Posterior vena cava (tissue), 2 donors: ENCODE measurements around the gene DLG2. TPM values are rescaled to one million over a fixed set of nuclear protein-coding genes. Genes with fewer than 3 reads are reported as not detected.
"Not testable (repeated sequence)": the region's sequence is repeated elsewhere in the genome, so short reads cannot be mapped to it uniquely, and the experiment has no call there.

Source experiments
- DNase-seq: peaks from one replicate; pipeline ENCODE4 v3.0.0-alpha.2; 2020; ENCODE audit warnings: low spot score
- intact Hi-C, 2 donors: fragments of 100-400 bp; cut with DNase I; formaldehyde crosslinking; loops; one replicate each; pipeline versions ENCODE4 v1.14.1 to v1.14.2; 2022 to 2023
- total RNA-seq, 2 donors: library from RNA; stranded (reverse); fragmentation: NEBNext Ultra II Directional; extraction: Animal tissue kit (Norgen Biotek cat#: 25700); gene quantifications; one replicate each; pipeline ENCODE4 v1.2.1, GENCODE V29; 2021
- donor health status: DM: yes; HTN: yes; CAD: no.
- donor health status: DM: yes; HTN: yes; CAD: no.

DLG2 gene
- total RNA-seq, 2 donors from 2014 or later: 17.2 to 20.5 TPM

DNA sequence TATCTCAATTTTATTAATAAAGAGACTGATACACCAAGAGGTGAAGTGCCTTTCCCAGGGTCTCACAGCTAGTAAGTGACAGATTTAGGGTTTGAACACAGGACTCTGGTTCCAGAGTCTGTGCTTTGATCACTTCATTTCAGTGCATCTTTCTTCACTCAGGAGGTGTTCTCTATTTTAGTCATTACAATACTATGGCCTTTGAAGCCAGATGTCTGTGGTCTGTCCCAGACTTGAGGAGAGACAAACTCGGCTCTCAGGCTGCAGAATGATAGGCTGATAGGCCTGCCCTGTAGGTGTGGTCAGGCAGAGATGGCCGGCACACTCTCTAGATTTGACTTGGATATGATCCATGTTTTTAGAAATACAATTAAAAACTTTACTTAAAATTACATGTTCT, 1862.5 kb downstream of the DLG2 start:
- no peak for DNase-seq
- intact Hi-C loops: loop anchor here in 1 of 2 donors (5.0 kb wide), 1 partner anchor 1433 kb away; no protein-coding TSS in a partner anchor

DNA sequence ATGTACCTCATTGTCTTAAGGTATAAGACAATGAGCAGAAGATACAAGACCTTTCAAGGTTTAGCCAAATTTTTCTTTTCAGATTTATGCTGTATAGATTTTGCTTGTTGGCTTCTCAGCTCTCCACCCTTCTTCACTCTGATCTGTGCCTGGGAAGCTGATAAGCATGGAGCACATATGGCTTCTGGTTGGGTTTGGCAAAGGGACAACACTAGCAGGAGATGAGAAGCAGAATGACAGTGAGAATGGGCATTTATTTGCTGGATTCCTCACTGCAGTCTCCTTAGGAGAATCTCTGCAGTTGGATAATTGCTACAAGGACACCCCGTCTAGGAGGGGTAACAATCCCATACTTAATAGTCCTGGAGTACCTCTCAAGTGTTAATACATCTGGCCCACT, 1866.2 kb downstream of the DLG2 start:
- intact Hi-C loops: no loop called here
- DNase-seq: no peak

DNA sequence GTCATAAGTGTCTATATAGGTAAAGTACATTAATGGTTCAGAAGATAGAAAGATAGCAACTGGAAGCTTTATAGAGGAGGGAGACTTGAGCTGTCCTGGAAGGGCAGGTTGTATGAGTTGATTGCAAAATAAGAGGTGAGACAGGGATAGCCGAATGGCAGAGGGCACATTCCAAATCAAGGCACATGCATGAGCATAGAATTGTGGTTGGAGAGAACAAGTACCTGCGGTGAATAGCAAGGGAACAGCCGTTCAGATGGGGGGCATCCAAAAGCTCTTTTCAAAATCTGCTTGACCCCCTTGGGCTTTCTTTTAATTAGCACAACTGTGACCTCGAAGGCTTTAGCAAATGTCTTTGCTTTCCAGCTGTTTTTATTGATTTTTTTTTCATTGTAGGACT, 1868.0 kb downstream of the DLG2 start:
- intact Hi-C loops: no loop called here
- DNase-seq: no peak

DNA sequence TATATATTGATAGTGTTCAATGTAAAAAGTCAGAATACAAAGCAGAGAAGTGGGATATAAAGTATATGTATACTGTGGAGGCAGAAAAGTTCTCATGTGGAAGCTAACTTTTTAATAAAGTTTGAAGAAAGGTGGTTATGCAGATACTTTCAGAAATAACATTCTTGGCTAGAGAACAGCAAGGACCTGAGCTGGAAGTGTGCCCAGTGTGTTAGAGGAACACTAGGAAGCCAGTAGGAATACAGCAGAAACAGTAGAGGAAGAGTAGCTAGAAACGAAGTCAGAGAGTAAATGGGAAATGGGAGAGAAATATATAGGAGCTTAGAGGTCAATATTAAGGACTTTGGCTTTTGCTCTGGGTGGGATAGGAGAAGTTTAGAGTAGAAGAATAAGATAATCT, 1876.1 kb downstream of the DLG2 start:
- DNase-seq: no peak
- intact Hi-C loops: no loop called here

DNA sequence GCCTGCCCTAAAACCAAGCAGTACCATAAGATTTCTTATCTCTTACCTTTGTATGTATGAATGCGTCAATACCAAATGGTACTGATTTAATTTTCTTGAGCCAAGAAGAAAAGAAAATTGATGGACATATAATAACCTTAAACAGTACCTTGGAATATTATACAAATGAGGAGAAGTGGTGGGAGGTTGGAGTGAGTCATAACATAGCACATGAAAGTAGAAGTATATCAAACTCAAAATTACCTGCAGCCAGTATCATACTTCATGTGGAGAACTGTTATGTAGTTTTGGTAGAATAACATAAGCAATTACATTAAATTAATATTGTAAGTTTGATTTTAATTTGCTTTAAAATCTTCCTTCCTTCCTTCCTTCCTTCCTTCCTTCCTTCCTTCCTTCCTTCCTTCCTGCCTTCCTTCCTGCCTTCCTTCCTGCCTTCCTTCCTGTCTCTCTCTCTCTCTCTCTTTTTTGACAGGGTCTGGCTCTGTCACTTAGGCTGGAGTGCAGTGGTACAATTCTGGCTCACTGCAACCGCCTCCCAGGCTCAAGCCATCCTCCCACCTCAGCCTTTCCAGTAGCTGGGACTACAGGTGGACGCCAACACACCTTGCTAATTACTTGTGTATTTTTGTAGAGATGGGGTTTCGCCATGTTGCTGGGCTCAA, 1880.1 kb downstream of the DLG2 start:
- DNase-seq: no peak

DNA sequence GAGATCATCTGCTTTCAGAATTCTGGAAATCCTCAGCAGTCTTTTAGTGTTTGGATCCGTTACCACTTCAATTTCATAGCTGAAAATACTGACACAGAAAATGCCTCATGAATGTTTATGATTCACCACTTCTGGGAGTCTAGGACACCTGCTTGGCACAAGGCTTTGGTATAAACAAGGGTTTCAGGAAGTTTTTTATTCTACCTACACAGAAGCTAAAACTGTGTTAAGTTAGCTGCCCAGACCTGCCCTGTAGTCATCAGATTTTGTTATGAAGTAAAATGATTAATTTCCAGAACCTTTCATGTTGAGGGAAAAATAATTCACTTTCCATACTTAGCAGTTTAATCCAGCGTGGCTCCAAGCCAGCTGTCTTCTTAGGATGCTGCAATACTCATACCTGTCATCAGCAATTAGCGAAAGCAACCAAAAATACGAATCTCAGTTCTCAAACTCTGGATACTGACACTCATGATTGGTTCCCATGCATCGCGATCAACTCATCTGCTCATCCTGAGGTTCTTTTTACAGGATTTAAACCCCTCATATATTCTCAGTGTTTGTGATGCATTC, 1882.4 kb downstream of the DLG2 start:
- intact Hi-C loops: no loop called here
- DNase-seq: no peak

More for the DNA sequence above, 1880.1 kb downstream of the DLG2 start:
- intact Hi-C loops: no loop called here

DNA sequence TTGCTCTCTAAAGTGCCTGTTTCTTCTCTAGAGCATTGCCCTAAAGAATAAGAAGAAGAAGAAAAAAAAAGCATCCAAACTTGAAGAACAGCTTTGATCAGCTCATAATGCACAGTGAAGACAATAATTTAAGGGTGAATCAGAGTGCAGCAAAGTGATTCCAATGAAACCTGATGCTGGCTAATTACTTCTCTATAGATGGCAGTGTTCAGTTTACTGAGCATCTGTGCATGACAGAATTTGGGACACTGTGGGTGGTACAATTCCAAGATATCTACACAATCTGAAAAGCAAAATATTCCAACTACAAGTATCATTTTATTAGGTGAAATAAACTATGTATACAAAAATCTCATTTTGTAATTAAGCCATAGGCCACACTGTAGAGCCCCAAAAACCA, 1890.5 kb downstream of the DLG2 start:
- intact Hi-C loops: no loop called here
- no peak for DNase-seq

DNA sequence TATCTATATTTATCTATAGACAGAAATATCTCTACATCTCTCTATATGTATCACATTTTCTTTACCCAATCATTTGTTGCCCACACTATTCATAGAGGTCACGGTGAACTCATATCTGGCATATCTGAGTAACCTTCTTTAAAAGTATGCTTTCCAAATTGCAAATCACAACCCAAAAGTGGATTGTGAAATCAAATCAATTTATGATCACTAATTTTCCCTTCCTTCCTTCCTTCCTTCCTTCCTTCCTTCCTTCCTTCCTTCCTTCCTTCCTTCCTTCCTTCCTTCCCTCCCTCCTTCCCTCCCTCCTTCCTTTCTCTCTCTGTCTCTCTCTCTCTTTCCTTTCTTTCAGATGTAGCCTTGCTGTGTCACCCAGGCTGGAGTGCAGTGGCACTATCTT, 1893.0 kb downstream of the DLG2 start:
- DNase-seq: no peak

DNA sequence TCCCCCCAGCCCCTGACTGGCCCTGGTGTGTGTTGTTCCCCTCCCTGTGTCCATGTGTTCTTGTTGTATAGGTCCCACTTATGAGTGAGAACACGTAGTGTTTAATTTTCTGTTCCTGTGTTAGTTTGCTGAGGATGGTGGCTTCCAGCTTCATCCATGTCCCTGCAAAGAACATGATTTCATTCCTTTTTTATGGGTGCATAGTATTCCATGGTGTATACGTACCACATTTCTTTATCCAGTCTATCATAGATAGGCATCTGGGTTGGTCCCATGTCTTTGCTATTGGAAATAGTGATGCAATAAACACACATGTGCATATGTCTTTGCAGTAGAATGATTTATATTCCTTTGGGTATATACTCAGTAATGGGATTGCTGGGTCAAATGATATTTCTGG, 1895.9 kb downstream of the DLG2 start:
- DNase-seq, intact Hi-C loops: not testable (repeated sequence)

More for the DNA sequence above, 1893.0 kb downstream of the DLG2 start:
- intact Hi-C loops: no loop called here

DNA sequence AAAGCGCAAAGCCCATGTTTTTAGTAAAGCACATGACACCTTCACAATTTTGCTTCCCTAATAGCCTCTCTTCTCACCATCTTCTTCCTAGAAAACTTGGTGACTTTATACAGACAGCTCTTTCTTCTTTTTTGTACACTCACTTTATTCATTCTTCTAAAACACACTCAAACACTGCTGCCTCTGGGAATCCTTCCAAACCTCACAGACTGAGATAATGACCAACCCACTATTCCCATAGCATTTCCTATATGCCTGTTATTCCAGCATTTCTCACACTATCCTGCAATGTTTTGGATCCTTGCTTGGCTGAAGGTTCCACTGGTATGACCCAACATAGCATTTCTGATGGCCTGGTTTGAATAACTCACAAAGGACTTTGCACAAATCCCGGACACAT, 1898.9 kb downstream of the DLG2 start:
- intact Hi-C loops: loop anchor here in 1 of 2 donors (10.0 kb wide), 1 partner anchor 433 kb away; no protein-coding TSS in a partner anchor
- no peak for DNase-seq

DNA sequence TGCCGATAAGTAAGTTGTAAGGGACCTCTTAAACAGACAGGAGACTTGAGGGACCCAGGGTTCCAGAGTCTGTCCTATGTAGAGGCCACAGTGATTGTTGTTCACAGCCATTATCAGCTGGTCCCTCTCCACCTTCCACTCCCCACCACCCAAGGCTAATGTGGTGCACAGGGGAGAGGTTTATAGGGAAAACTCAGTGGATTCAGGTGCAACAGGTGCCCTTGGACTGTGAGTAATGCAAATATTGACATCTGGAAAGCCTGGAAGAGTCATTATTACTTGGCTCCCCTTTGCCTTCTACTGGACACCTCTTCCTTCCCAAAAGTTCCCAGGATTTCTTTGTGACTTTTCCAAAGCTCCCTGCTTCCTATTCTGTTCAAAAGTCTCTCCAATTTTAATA, 1899.9 kb downstream of the DLG2 start:
- intact Hi-C loops: loop anchor here in 1 of 2 donors (10.0 kb wide), 1 partner anchor 432 kb away; no protein-coding TSS in a partner anchor
- no peak for DNase-seq

DNA sequence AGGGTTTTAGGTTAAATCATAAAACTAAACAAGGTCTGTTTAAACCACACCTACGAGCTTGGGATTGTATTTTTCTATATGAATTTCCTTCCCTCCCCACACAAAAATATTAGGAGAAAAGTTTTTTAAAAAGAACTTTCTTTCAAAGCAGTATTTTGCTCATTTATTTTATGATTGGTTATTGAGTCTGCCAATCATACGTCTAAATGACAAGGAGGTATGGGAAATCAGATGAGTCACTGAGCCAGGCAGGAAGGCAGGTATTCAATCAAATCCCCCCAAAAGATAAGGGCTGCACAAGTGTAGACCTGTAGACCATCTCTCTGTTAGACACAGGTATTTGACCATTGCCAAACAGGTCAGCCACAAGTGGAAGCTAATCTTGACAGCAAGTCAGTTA, 1900.8 kb downstream of the DLG2 start:
- intact Hi-C loops: loop anchor here in 1 of 2 donors (10.0 kb wide), 1 partner anchor 432 kb away; no protein-coding TSS in a partner anchor

DNA sequence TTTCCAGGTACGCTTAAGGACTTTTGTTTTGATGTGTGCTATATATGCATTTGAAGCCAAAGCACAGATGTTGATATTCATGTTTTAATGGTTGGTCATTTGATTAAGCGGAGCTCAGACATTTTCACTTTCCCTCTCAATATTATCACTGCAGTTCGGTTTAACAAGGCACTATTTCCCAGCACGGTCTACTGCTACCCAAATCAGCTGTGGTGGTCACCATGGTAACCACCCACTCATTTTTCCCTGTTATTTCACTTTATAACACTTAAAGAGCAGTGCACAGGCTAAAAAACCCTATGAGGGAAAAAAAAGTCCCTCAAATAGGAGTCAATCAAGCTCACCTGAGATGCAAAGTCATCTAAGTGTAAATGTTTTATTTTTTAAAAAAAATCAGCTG, 1901.4 kb downstream of the DLG2 start:
- no peak for DNase-seq

More for the DNA sequence above, 1900.8 kb downstream of the DLG2 start:
- no peak for DNase-seq

DNA sequence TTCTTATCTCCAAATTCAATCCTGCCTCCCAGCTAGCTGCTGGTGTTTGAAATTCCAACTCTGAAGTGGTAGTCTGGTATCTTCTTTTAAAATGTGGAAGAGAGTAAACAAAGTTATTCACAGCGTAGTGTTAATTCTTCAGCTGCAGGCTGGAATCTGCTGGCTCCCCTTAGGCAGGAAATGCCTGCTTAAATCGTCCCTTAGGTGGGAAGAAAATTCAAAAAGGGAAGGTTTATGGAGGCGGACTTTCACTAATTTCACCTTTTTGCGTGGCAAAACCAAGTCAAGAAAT, 1901.9 kb downstream of the DLG2 start:
- DNase-seq: no peak
- intact Hi-C loops: loop anchor here in 1 of 2 donors (10.0 kb wide), 1 partner anchor 430 kb away; no protein-coding TSS in a partner anchor

More for the DNA sequence above, 1901.4 kb downstream of the DLG2 start:
- intact Hi-C loops: loop anchor here in 1 of 2 donors (10.0 kb wide), 1 partner anchor 431 kb away; no protein-coding TSS in a partner anchor

DNA sequence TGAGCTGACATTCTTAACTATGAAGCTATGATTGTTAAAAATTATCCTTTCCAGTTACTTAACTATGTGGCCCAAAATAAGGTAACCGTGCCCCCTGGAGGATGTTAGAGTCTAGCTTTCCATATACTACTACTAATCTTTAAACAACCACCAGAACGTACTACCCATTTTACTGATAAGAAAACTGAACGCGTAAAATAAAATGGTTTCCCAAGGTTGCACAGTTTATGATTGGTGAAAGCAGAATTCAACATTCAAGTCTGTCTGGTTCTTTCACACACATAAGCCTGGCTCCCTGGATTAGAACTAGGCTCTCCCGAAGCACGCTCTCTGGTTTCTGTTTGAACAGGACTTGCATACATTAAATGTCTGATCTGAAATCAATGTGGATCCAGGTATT, 1903.1 kb downstream of the DLG2 start:
- DNase-seq: no peak
- intact Hi-C loops: loop anchor here in 1 of 2 donors (10.0 kb wide), 1 partner anchor 429 kb away; no protein-coding TSS in a partner anchor

DNA sequence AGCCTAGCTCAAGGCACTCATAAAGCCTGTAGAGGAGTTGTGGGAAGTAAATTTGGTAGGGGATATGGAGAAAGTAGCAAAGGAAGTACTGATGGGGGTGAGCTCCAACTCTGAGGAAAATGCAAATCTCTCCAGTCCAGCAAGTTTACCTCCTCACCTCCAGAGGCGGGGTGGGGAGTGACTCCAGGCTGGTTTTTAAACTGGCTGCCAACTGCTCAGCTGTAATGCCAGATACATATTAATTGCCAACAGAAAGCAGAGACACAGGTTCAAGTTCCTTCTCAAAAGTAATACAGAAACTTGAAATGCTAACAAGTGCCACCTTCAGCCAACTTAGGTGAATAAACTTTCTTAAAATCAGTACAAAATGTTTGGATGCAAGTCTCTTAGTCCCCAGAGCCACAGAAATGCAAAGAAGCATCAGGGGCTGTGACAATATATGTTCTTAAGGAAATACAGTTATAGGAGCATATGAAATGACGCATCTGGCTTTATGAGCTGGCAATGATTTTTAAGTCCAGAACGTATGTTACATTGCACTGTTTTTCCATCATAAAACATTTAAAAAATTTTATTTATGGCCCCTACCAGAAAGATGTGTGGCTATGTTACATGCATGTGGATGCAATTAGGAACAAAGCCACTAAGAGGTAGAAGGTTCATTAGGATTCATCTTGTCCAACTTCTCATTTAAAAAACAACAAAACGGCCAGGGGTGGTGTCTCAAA, 1904.6 kb downstream of the DLG2 start:
- DNase-seq: no peak
- intact Hi-C loops: loop anchor here in 1 of 2 donors (10.0 kb wide), 1 partner anchor 428 kb away; no protein-coding TSS in a partner anchor

DNA sequence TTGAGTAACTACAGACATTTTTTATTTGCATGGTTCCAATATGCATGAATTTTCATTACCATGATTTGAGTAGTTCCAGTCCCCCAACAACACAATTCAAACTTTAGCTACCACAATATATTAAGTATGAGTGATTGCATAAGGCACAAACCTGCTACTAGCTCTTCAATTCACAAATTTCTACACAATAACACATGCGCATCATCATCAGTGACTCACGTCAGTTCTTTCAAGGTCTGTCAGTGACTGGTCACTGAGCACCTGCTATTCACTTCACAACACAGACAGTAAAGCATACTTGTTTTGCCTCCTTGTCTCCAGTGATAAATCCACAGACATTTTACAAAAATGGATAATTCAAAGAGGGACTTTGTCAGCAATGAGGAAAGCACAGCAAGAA, 1905.9 kb downstream of the DLG2 start:
- intact Hi-C loops: loop anchor here in 1 of 2 donors (10.0 kb wide), 1 partner anchor 426 kb away; no protein-coding TSS in a partner anchor
- no peak for DNase-seq

DNA sequence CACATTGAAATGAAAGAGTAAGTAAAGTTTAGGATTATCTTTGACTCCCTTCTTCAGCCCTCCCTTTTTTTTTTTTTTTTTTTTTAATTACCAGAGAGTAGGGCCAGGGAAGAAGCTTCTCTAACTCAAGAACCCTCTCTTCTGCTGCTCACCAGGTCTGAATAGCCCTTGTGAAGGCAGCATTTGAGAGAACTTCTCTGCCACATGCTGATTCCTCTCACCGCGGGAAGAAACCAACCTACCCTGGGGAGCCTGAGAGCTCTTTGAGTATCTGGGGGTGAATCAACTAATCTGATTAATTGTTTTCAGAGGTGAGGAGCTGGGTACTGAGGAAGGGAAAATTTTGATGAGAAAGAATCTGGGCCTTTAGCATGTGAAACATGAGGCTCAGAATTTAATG, 1906.5 kb downstream of the DLG2 start:
- intact Hi-C loops: loop anchor here in 1 of 2 donors (10.0 kb wide), 1 partner anchor 426 kb away; no protein-coding TSS in a partner anchor
- no peak for DNase-seq

DNA sequence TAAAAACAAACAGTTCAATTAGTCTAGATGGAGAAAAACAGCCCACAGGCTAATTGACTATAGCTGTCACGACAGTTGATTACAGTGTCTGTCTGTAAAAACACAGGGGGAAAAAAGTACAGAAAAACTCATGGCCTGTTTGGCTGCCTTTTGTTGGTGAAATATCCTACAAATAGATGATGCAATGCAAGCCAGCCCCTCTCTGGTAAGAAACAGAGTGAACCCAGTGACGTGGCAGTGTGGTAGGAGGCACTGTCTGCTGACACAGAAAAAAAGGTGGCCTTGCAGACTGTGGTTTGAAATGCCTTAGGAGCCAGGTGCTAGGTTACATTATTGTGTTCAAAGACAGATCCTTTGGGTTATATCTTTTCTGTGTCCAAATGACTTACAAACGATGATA, 1909.6 kb downstream of the DLG2 start:
- intact Hi-C loops: no loop called here
- DNase-seq: no peak

DNA sequence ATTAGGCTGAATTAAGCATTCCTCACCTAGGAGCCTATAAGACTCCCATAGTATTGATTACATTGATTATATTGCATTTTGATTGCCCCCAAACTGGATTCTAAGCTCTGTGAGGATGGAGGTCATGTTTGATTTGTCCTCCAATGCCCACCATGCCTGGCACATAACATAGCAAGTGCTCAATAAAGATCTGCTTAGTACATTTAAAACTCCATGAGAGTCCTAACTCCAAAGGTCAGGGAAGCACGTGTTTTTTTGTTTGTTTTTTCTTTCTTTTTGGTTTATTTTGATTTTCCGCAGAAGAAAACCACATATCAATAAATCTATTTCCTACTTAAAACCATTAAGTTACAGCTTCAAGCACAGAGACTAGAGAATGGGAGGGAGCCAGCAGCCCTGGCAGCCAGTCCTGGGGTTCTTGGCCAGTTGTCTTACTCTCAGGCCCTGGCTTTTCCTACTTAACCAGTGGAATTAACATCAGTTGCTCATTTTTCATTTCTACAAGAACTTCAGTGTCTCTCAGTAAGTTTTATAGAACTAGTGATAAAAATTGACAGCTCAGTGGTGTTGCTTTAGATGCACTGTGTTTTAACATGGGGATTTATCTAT, 1911.1 kb downstream of the DLG2 start:
- no peak for DNase-seq
- intact Hi-C loops: no loop called here
